Measurements from ENCODE around the gene UCK1.

Gene UCK1

GRCh38 chr9:131475111-131475955, 55.7 kb downstream of the UCK1 start:
- no peak for DNase-seq

- DNase-seq, result no peak
Observed at GRCh38 chr9:131474711-131475110, 56.4 kb downstream of the UCK1 start.

GRCh38 chr9:131473891-131474290, 57.2 kb downstream of the UCK1 start:
- no peak for DNase-seq

Data from CD4-positive, alpha-beta T cell treated with Interleukin-12 subunit alpha and Interleukin-12 subunit beta, for 1 hour (primary cell).